Activated CD8-positive, alpha-beta memory T cell treated with anti-CD3 and anti-CD28 coated beads, Interleukin-2, amount 10 ng/mL, durations not matched to agents 7 days and 5 days (primary cell): ENCODE data around the gene COPZ2. TPM values are rescaled to one million over a fixed set of nuclear protein-coding genes. Genes with fewer than 3 reads are reported as not detected.
"Not testable (repeated sequence)": the region's sequence is repeated elsewhere in the genome, so short reads cannot be mapped to it uniquely, and the experiment has no call there.

ENCODE experiments used
- ATAC-seq: fragments of 150-1000 bp; cut with Tn5 transposase; one replicate; pipeline ENCODE4 v1.10.0; 2021; ENCODE audit warnings: moderate library complexity
- CTCF ChIA-PET: fragments of 350-600 bp; sonication (Branson Sonifier 250); formaldehyde crosslinking; loops from one replicate; lab custom pipeline; 2021; ENCODE audit warnings: antibody characterized with exemption; lab: Charles Lee
- DNase-seq: peaks from one replicate; pipeline ENCODE4 v3.0.0-alpha.2; 2020
- H3K27ac Mint-ChIP-seq: one replicate; pipeline ENCODE4 v1.8.0; 2021; ENCODE audit warnings: mild to moderate bottlenecking, mixed read lengths
- H3K27me3 Mint-ChIP-seq: one replicate; pipeline ENCODE4 v1.8.0; 2021; ENCODE audit warnings: mixed read lengths
- H3K36me3 Mint-ChIP-seq: one replicate; pipeline ENCODE4 v1.8.0; 2021; ENCODE audit warnings: mild to moderate bottlenecking, mixed read lengths
- H3K4me1 Mint-ChIP-seq: one replicate; pipeline ENCODE4 v1.8.0; 2021; ENCODE audit warnings: mixed read lengths
- H3K4me3 Mint-ChIP-seq: one replicate; pipeline ENCODE4 v1.8.0; 2021; ENCODE audit warnings: mild to moderate bottlenecking, moderate library complexity, mixed read lengths
- H3K9me3 Mint-ChIP-seq: one replicate; pipeline ENCODE4 v1.8.0; 2022; ENCODE audit warnings: low read depth, mixed read lengths
- total RNA-seq, 2 experiments: library from RNA; stranded (reverse); gene quantifications; one replicate each; pipeline ENCODE4 v1.2.3, GENCODE V29; 2021

COPZ2 gene
- total RNA-seq, 2 experiments from 2014 or later: 5.4 to 14.1 TPM

DNA sequence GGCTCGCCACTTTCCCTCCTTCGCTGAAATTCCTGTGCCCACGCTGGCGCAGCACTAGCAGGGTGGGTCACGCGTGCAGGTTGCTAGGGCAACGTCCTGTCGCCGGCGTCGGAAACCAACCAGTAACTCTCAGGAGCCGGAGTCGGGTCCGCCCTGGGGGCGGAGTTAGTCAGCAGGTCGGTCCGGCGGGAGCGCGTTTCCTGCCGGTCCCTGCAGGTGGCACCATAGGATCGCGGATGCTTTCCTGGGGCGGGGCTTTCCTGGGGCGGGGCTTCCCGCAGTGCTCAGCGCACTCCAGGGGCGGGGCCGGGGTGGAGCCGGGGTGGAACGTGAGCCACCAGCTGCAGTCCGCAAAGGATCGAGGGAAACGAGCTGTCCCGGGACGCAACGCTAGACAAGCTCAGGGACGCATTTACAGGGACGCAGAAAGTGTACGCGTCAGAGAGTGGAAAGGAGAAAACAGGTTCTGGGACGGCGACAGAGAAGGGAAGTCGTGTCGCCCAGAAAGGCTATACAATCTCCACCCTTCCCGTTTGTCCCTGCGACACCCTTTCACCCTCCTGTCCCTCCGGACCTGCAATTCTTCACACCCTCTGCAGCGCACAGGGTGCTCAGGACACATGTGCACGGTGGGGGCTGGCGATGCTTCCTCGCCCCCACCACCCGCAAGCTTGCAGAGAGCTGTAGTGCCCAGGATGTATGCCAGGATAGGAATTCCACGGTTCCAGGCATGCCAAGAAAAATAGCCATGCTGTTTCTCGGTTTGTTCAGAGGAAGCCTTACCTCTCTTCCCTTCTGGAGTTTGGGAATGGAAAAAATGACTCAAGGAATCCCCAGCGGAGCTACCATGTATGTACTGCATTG lies 12.3 kb downstream of the COPZ2 start:
- peaks cover 16% of the 10 kb centered on the region for H3K27me3 Mint-ChIP-seq
- ATAC-seq: peak; percentile 91
- CTCF ChIA-PET: interaction anchor here (0.6 to 7.4 kb wide), 42 partner anchors 10 to 600 kb away, joined by 3 to 191 read pairs (median 6); partner anchors contain the start of genes CBX1, CDK5RAP3, COPZ2 and HOXB5

DNA sequence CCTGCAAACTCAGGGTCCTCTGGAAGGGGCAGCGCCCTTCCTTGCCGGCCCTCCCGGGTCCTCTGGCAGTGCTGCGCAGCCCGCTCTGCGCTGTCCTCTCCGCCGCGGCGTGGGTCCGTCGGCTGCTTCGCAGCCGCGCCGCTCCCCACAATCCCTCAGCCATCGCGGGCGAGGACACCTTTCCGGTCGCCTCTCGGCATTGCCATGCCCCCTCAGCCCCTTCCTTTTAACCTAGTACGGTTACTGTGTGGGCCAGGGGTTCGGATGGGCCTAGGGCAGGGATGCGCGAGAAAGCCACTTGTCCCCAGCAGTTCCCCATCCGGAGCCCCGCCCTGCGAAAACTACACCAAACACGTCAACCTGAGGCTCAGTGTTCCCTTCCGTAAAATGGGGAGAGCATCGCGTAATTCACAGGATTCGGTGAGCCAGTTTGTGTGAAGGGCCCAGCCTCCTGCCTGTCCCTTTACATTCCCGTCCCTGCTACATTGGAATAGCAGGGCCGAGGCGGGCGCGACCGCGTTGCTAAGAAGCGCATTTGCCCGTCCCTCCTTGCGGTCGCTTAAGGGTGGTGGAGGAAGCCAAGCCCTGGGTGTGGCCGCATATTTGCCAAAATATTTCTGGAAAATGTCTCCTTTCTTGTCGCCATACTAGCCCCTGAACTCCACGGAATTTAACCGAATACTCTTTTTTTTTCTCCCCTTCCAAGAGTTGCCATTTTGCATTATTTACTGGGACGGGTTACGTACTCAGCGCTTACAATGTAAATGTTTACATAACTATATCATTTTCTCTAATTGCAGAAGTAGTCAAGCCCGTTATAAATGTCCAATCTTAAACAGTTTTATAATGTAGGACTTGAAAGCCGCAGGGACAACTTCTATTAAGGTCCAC lies 13.2 kb downstream of the COPZ2 start:
- peak; percentile 77 for DNase-seq
- peaks cover 36% of the 10 kb centered on the region for H3K4me1 Mint-ChIP-seq
- H3K27me3 Mint-ChIP-seq: peaks cover 16% of the 10 kb centered on the region
- ATAC-seq: peak; percentile 17
- H3K4me3 Mint-ChIP-seq: peak overlapping the region; percentile 84
- H3K36me3 Mint-ChIP-seq: no peaks in the 10 kb centered on the region
- no peaks in the 10 kb centered on the region for H3K9me3 Mint-ChIP-seq
- peak overlapping the region; percentile 78 for H3K27ac Mint-ChIP-seq
- CTCF ChIA-PET: interaction anchor here (0.7 to 7.4 kb wide), 26 partner anchors 12 to 594 kb away, joined by 3 to 191 read pairs (median 10); partner anchors contain the start of genes CBX1, CDK5RAP3, COPZ2 and HOXB5

More for the DNA sequence above, 12.3 kb downstream of the COPZ2 start:
- no peaks in the 10 kb centered on the region for H3K36me3 Mint-ChIP-seq
- H3K9me3 Mint-ChIP-seq: no peaks in the 10 kb centered on the region
- H3K4me1 Mint-ChIP-seq: peaks cover 36% of the 10 kb centered on the region
- DNase-seq: peak; percentile 98
- peak overlapping the region; percentile 78 for H3K27ac Mint-ChIP-seq
- H3K4me3 Mint-ChIP-seq: peak overlapping the region; percentile 84

- H3K9me3 Mint-ChIP-seq: no peaks in the 10 kb centered on the region
- DNase-seq (peak; percentile 63), ATAC-seq (peak; percentile 10)
- H3K4me3 Mint-ChIP-seq: peak overlapping the region; percentile 60
- peaks cover 39% of the 10 kb centered on the region for H3K4me1 Mint-ChIP-seq
- CTCF ChIA-PET: interaction anchor here (0.7 to 1.5 kb wide), 3 partner anchors 11 to 107 kb away, joined by 3 read pairs; no protein-coding TSS in a partner anchor
- H3K27ac Mint-ChIP-seq: peak overlapping the region; percentile 64
- H3K36me3 Mint-ChIP-seq: no peaks in the 10 kb centered on the region
- H3K27me3 Mint-ChIP-seq: peaks cover 16% of the 10 kb centered on the region
These were observed 14.0 kb downstream of the COPZ2 start for GRCh38 chr17:48023400-48024148.

DNA sequence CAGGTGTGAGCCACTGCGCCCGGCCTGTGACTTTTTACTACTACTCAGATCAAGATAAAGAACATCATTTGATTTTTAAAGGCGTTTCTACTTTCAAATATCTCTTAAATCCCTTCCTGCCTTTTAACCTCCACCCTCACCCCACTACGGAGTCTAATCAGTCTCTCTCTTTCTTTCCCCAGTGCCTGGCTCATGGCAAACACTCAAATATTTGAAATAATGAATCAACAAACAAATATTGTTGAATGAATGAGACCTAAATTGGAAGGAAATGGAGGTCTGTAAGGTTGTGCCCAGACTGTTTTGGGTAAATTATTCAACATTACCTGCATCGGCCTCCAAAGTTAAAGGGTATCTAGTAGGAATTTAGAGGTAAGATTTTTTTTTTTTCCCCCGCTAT lies 14.7 kb downstream of the COPZ2 start:
- Mint-ChIP-seq H3K4me1 (peaks cover 45% of the 10 kb centered on the region), H3K36me3 (no peaks in the 10 kb centered on the region), H3K4me3 (no peak overlapping the region), H3K9me3 (no peaks in the 10 kb centered on the region), H3K27ac (no peak overlapping the region), H3K27me3 (peaks cover 16% of the 10 kb centered on the region)
- DNase-seq (no peak), ATAC-seq (no peak)
- CTCF ChIA-PET: interaction anchor here (1.1 to 6.4 kb wide), 3 partner anchors 9 to 74 kb away, joined by 3 to 102 read pairs (median 5); no protein-coding TSS in a partner anchor

- peak overlapping the region; percentile 16 for H3K27ac Mint-ChIP-seq
These were observed 15.7 kb downstream of the COPZ2 start for GRCh38 chr17:48021934-48022333.

GRCh38 chr17:48017817-48018158 lies 19.8 kb downstream of the COPZ2 start:
- not testable (repeated sequence) for H3K9me3 Mint-ChIP-seq, DNase-seq, H3K36me3 Mint-ChIP-seq
- Mint-ChIP-seq H3K27me3 (peaks cover 20% of the 10 kb centered on the region), H3K4me3 (peak overlapping the region; percentile 67), H3K27ac (peak overlapping the region; percentile 99), H3K4me1 (peaks cover 28% of the 10 kb centered on the region)
- peak; percentile 48 for ATAC-seq
- CTCF ChIA-PET: interaction anchor here (1.0 to 7.4 kb wide), 42 partner anchors 8 to 601 kb away, joined by 3 to 102 read pairs (median 5); partner anchors contain the start of genes CDK5RAP3, COPZ2, HOXB5 and LRRC46

More at GRCh38 chr17:48021934-48022333, 15.7 kb downstream of the COPZ2 start:
- DNase-seq (no peak), ATAC-seq (no peak)
- Mint-ChIP-seq H3K9me3 (no peaks in the 10 kb centered on the region), H3K4me3 (no peak overlapping the region), H3K4me1 (peaks cover 52% of the 10 kb centered on the region), H3K27me3 (peaks cover 14% of the 10 kb centered on the region), H3K36me3 (no peaks in the 10 kb centered on the region)
- CTCF ChIA-PET: interaction anchor here (0.7 to 7.4 kb wide), 7 partner anchors 8 to 659 kb away, joined by 3 to 102 read pairs (median 9); partner anchors contain the start of gene NFE2L1

GRCh38 chr17:48016112-48016511 lies 21.5 kb downstream of the COPZ2 start:
- no peaks in the 10 kb centered on the region for H3K9me3 Mint-ChIP-seq
- peak overlapping the region; percentile 16 for H3K27ac Mint-ChIP-seq
- CTCF ChIA-PET: interaction anchor here (1.3 to 7.4 kb wide), 6 partner anchors 16 to 172 kb away, joined by 5 to 98 read pairs (median 16); partner anchors contain the start of genes CDK5RAP3 and NFE2L1
- no peaks in the 10 kb centered on the region for H3K36me3 Mint-ChIP-seq
- H3K27me3 Mint-ChIP-seq: peaks cover 20% of the 10 kb centered on the region
- peaks cover 38% of the 10 kb centered on the region for H3K4me1 Mint-ChIP-seq
- ATAC-seq (no peak), DNase-seq (no peak)
- H3K4me3 Mint-ChIP-seq: no peak overlapping the region

DNA sequence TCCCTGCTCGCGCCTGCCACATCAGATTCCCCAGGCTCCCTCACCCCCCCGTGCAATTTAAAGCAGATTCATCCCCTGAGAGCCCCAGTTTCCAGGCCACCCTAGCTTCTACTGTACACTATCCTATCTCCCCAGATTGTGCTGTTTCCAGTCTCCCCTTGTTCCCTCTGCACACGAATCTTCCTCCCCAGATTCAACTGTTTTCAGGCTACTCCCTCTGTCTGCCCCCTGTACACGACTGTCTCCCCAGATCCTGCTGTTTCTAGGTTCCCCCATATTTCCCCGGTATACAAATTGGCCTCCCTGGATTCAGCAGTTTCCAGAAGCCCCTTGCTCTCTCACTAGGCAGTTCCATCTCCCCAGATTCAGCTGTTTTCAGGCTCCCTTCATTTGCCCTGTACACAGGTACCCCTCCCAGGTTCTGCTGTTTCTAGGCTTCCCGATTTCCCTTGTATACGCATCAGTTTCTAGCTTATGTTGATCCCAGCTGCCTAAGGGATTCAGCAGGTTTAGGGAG lies 22.9 kb downstream of the COPZ2 start:
- Mint-ChIP-seq H3K36me3 (no peaks in the 10 kb centered on the region), H3K27me3 (peaks cover 24% of the 10 kb centered on the region), H3K4me3 (no peak overlapping the region), H3K9me3 (no peaks in the 10 kb centered on the region), H3K27ac (no peak overlapping the region), H3K4me1 (peaks cover 38% of the 10 kb centered on the region)
- CTCF ChIA-PET: interaction anchor here (0.8 to 4.3 kb wide), 12 partner anchors 11 to 173 kb away, joined by 3 to 30 read pairs (median 4); partner anchors contain the start of genes CDK5RAP3 and SCRN2
- no peak for ATAC-seq
- no peak for DNase-seq

DNA sequence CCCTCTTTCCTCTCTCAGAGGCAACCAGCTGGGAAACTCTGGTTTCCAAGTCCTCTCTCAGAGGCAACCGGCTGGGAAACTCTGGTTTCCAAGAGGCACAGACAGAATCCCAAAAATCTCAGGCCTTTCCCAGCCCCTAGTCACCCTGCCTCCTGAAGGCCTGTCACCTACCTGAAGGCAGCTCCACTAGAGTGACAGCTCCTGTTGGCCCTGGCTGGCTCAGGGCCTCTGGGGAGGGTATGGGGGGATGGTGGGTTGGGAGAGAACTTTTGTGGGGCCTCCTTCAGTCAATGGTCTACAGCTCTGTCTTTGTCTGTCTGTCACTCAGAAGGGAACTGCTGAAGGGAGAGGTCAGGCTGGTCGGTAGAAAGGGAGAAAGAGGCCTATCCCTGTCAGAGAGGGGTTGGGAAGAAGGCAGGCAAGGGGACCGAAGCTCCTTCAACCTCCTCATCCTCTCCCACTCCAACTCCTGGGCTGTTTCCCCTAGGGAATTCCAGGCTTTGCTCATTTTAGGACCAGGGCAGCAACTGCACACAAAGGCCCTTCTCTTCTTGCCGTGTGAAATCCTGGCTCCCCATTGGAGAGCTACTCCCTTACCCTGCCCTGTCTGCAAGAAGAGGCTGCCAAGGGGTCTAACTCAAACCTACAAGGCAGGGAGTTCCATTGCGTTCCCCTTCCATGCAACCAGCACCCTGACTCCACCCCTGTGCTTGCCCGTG lies 23.6 kb downstream of the COPZ2 start:
- Mint-ChIP-seq H3K4me1 (peaks cover 38% of the 10 kb centered on the region), H3K27ac (no peak overlapping the region), H3K36me3 (no peaks in the 10 kb centered on the region), H3K9me3 (no peaks in the 10 kb centered on the region), H3K27me3 (peaks cover 26% of the 10 kb centered on the region), H3K4me3 (no peak overlapping the region)
- CTCF ChIA-PET: interaction anchor here (0.7 to 4.3 kb wide), 12 partner anchors 8 to 173 kb away, joined by 3 to 30 read pairs (median 5); partner anchors contain the start of genes CDK5RAP3 and SCRN2
- DNase-seq (no peak), ATAC-seq (no peak)

- Mint-ChIP-seq H3K27me3 (peaks cover 29% of the 10 kb centered on the region), H3K4me3 (peak overlapping the region; percentile 76), H3K4me1 (peaks cover 27% of the 10 kb centered on the region), H3K36me3 (no peaks in the 10 kb centered on the region), H3K9me3 (no peaks in the 10 kb centered on the region), H3K27ac (no peak overlapping the region)
- CTCF ChIA-PET: interaction anchor here (0.6 to 4.3 kb wide), 14 partner anchors 8 to 574 kb away, joined by 3 to 30 read pairs (median 5); partner anchors contain the start of gene CDK5RAP3
- DNase-seq: no peak
- ATAC-seq: no peak
These were observed 24.9 kb downstream of the COPZ2 start for GRCh38 chr17:48012654-48013053.

DNA sequence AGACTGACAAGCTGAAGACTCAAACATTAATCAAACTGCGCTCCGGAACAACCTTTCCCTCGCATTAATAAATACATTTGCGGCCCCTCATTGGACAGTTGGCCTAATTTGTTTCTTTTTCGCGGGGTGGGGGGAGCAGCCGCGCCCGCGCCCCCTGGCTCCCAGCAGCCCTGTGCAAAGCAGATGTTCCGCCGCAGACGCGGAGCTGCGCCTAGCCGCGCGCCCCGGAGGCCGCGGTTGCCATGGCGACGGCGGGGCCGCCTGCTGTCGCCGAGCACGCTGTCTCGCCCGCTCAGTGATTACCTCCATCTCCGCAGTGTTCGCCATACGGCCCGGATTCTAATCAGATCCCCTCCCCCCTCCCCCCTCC lies 25.5 kb downstream of the COPZ2 start:
- ATAC-seq: peak; percentile 87
- peaks cover 32% of the 10 kb centered on the region for H3K27me3 Mint-ChIP-seq
- H3K4me3 Mint-ChIP-seq: peak overlapping the region; percentile 76
- DNase-seq: peak; percentile 82
- H3K9me3 Mint-ChIP-seq: no peaks in the 10 kb centered on the region
- CTCF ChIA-PET: interaction anchor here (0.6 to 4.3 kb wide), 24 partner anchors 8 to 575 kb away, joined by 3 to 30 read pairs (median 5); partner anchors contain the start of genes CDK5RAP3 and PNPO
- H3K4me1 Mint-ChIP-seq: peaks cover 22% of the 10 kb centered on the region
- H3K27ac Mint-ChIP-seq: peak overlapping the region; percentile 67
- no peaks in the 10 kb centered on the region for H3K36me3 Mint-ChIP-seq
